CD4-positive, alpha-beta T cell treated with Interleukin-10 for 1 hour (primary cell): Measurements from ENCODE around the gene PLA2R1.
"Not testable (repeated sequence)": the region's sequence is repeated elsewhere in the genome, so short reads cannot be mapped to it uniquely, and the experiment has no call there.

Source experiments
- DNase-seq: peaks from one replicate; pipeline ENCODE4 v3.0.0-alpha.2; 2020

PLA2R1 gene

GRCh38 chr2:160063271-160063670, 856 bp upstream of the PLA2R1 start:
- no peak for DNase-seq

- DNase-seq = no peak
These were observed 497 bp downstream of the PLA2R1 start for GRCh38 chr2:160061944-160062291.

- no peak for DNase-seq
These were observed 882 bp downstream of the PLA2R1 start for GRCh38 chr2:160061533-160061932.

GRCh38 chr2:160060297-160060696, 2.1 kb downstream of the PLA2R1 start:
- no peak for DNase-seq

GRCh38 chr2:160057356-160057755, 5.1 kb downstream of the PLA2R1 start:
- no peak for DNase-seq

GRCh38 chr2:160055726-160056108, 6.7 kb downstream of the PLA2R1 start:
- no peak for DNase-seq

- no peak for DNase-seq
These were observed 7.3 kb downstream of the PLA2R1 start for GRCh38 chr2:160054984-160055725.

GRCh38 chr2:160053946-160054345, 8.5 kb downstream of the PLA2R1 start:
- DNase-seq = no peak

- no peak for DNase-seq
These were observed 9.9 kb downstream of the PLA2R1 start for GRCh38 chr2:160052531-160052930.

GRCh38 chr2:160051371-160051800, 11.0 kb downstream of the PLA2R1 start:
- no peak for DNase-seq

GRCh38 chr2:160050147-160050546, 12.3 kb downstream of the PLA2R1 start:
- DNase-seq = no peak

GRCh38 chr2:160045703-160046210, 16.7 kb downstream of the PLA2R1 start:
- DNase-seq = no peak

- DNase-seq = no peak
These were observed 17.7 kb downstream of the PLA2R1 start for GRCh38 chr2:160044728-160045127.

- no peak for DNase-seq
These were observed 19.1 kb downstream of the PLA2R1 start for GRCh38 chr2:160043265-160043664.

- no peak for DNase-seq
These were observed 20.4 kb downstream of the PLA2R1 start for GRCh38 chr2:160042054-160042453.

- no peak for DNase-seq
These were observed 21.3 kb downstream of the PLA2R1 start for GRCh38 chr2:160041091-160041490.

- DNase-seq = no peak
These were observed 23.1 kb downstream of the PLA2R1 start for GRCh38 chr2:160039166-160039903.

- DNase-seq = not testable (repeated sequence)
These were observed 23.8 kb downstream of the PLA2R1 start for GRCh38 chr2:160038662-160039061.

- no peak for DNase-seq
These were observed 25.7 kb downstream of the PLA2R1 start for GRCh38 chr2:160036736-160037135.

- no peak for DNase-seq
These were observed 27.3 kb downstream of the PLA2R1 start for GRCh38 chr2:160035125-160035524.

- DNase-seq = no peak
These were observed 28.0 kb downstream of the PLA2R1 start for GRCh38 chr2:160034396-160034795.

GRCh38 chr2:160033732-160034392, 28.6 kb downstream of the PLA2R1 start:
- DNase-seq = no peak

- DNase-seq = no peak
These were observed 33.2 kb downstream of the PLA2R1 start for GRCh38 chr2:160029270-160029628.
